Lung (tissue), 12 donors: ENCODE results near the gene OPCML. TPM values are rescaled to one million over a fixed set of nuclear protein-coding genes. Genes with fewer than 3 reads are reported as not detected.

Source experiments
- ATAC-seq: fragments of 200-7000 bp; cut with Tn5 transposase; one replicate; pipeline ENCODE4 v1.9.1; 2020; ENCODE audit warnings: moderate number of reproducible peaks; ENCODE audit not compliant: insufficient read depth, low FRiP score
- DNase-seq, 3 donors: peaks; one replicate each; pipeline ENCODE4 v3.0.0-alpha.2; 2013 to 2017
- H3K27ac ChIP-seq, 2 donors: one replicate each; pipeline ENCODE4 v1.5.1; 2013; ENCODE audit warnings: mild to moderate bottlenecking in 2 of 2, moderate library complexity in 2 of 2, control low read depth in 1 of 2, inconsistent platforms in 1 of 2, low read depth in 1 of 2, low read length in 1 of 2
- H3K27me3 ChIP-seq, 3 donors: one replicate each; pipeline ENCODE4 v1.5.1; 2013; ENCODE audit warnings: low read length in 2 of 3; ENCODE audit not compliant: control insufficient read depth in 3 of 3, insufficient read depth in 3 of 3
- H3K36me3 ChIP-seq, 4 donors: one replicate each; pipeline ENCODE4 v1.5.1; 2013; ENCODE audit warnings: low read length in 4 of 4, mild to moderate bottlenecking in 1 of 4, moderate library complexity in 1 of 4; ENCODE audit not compliant: control insufficient read depth in 4 of 4, insufficient read depth in 4 of 4
- H3K4me1 ChIP-seq, 5 donors: one replicate each; pipeline ENCODE4 v1.5.1; 2013; ENCODE audit warnings: low read length in 5 of 5, mild to moderate bottlenecking in 2 of 5, moderate library complexity in 1 of 5; ENCODE audit not compliant: control insufficient read depth in 5 of 5, insufficient read depth in 5 of 5
- H3K4me3 ChIP-seq: one replicate; pipeline ENCODE4 v1.5.1; 2013; ENCODE audit warnings: mild to moderate bottlenecking, control low read depth, moderate library complexity
- H3K9ac ChIP-seq, 2 donors: one replicate each; pipeline ENCODE4 v1.5.1; 2013; ENCODE audit warnings: low read length in 2 of 2, control low read depth in 1 of 2; ENCODE audit not compliant: insufficient read depth in 1 of 2
- H3K9me3 ChIP-seq, 4 donors: one replicate each; pipeline ENCODE4 v1.5.1; 2013; ENCODE audit warnings: low read length in 3 of 4, mild to moderate bottlenecking in 1 of 4, moderate library complexity in 1 of 4; ENCODE audit not compliant: control insufficient read depth in 4 of 4, insufficient read depth in 3 of 4
- CTCF ChIP-seq: IDR thresholded peaks from 2 replicates; pipeline ENCODE4 v1.5.1; 2012; ENCODE audit warnings: mild to moderate bottlenecking; ENCODE audit errors: control extremely low read depth, extremely low read depth
- WGBS, 2 donors: extraction: QIAGEN DNeasy Blood & Tissue Kit; methylation state at CpG; one replicate each; pipeline ENCODE4 v1.1.7; 2013; 5-methylcytosine and 5-hydroxymethylcytosine counted together
- polyA plus RNA-seq, 2 donors: library from polyadenylated mRNA; stranded (reverse); fragments of 200-250 nt; gene quantifications; one replicate each; pipeline ENCODE4 v1.2.1, GENCODE V29; 2013
- total RNA-seq, 2 donors: library from RNA; depleted of rRNA in 1 of 2; stranded (reverse); fragments of >200 nt in 1 of 2; gene quantifications; one replicate each; pipeline ENCODE4 v1.2.1, GENCODE V29; 2014 to 2021
- donor health status: control.
- donor health status: control.
- donor health status: Bipolar disorder and iron deficiency.
- donor health status: healthy.
- donor health status: DM: yes; HTN: yes; CAD: no.

OPCML gene
- total and polyA plus RNA-seq, 4 donors: 0.49 to 0.74 TPM; not detected in 2

- H3K36me3 ChIP-seq: no peaks in the 10 kb centered on the region
- no peak overlapping the region for H3K27ac ChIP-seq
- no peak overlapping the region for H3K4me3 ChIP-seq
- no peak for ATAC-seq
- DNase-seq: peak in 1 of 3 donors; percentile 18
- no peak for TF ChIP-seq CTCF
- no peak overlapping the region for H3K9ac ChIP-seq
- H3K4me1 ChIP-seq: peaks cover 0 to 3% (median 0%) of the 10 kb centered on the region in 5 donors
- peaks cover 5 to 55% (median 41%) of the 10 kb centered on the region in 3 donors for H3K27me3 ChIP-seq
- 4% methylated on average over 32 of the region's 32 CpGs for WGBS, 2 donors
- H3K9me3 ChIP-seq: peaks cover 0 to 5% (median 0%) of the 10 kb centered on the region in 4 donors
Measured at GRCh38 chr11:132993991-132994502, 538.3 kb downstream of the OPCML start.

GRCh38 chr11:132992838-132993631 lies 539.3 kb downstream of the OPCML start:
- DNase-seq: peak in 2 of 3 donors; percentile 6 to 19
- no peak for ATAC-seq
- TF ChIP-seq CTCF: no peak

GRCh38 chr11:132988411-132988810 lies 543.9 kb downstream of the OPCML start:
- DNase-seq (no peak), ATAC-seq (no peak)
- TF ChIP-seq CTCF: no peak
- no peak overlapping the region for H3K4me3 ChIP-seq
- H3K27ac ChIP-seq: no peak overlapping the region
- 88 to 91% methylated on average over 5 of the region's 5 CpGs for WGBS, 2 donors
- peaks cover 3 to 24% (median 20%) of the 10 kb centered on the region in 3 donors for H3K27me3 ChIP-seq
- H3K4me1 ChIP-seq: no peaks in the 10 kb centered on the region
- H3K9me3 ChIP-seq: peaks cover 0 to 2% (median 0%) of the 10 kb centered on the region in 4 donors
- H3K9ac ChIP-seq: no peak overlapping the region
- H3K36me3 ChIP-seq: no peaks in the 10 kb centered on the region

More at GRCh38 chr11:132992838-132993631, 539.3 kb downstream of the OPCML start:
- H3K27me3 ChIP-seq: peaks cover 5 to 55% (median 41%) of the 10 kb centered on the region in 3 donors
- no peak overlapping the region for H3K4me3 ChIP-seq
- H3K9ac ChIP-seq: no peak overlapping the region
- peaks cover 0 to 3% (median 0%) of the 10 kb centered on the region in 4 donors for H3K9me3 ChIP-seq
- no peak overlapping the region for H3K27ac ChIP-seq
- WGBS, 2 donors: 47 to 51% methylated on average over 15 of the region's 15 CpGs
- no peaks in the 10 kb centered on the region for H3K36me3 ChIP-seq
- H3K4me1 ChIP-seq: peaks cover 0 to 3% (median 0%) of the 10 kb centered on the region in 5 donors
